Lower leg skin (tissue), 4 donors: ENCODE data around the gene HMGA1. TPM values are rescaled to one million over a fixed set of nuclear protein-coding genes. Genes with fewer than 3 reads are reported as not detected.
A peak's percentile ranks its signal among the peaks of the same experiment; 100 is the strongest.

Experiments used
- DNase-seq, 2 donors: peaks; one replicate each; pipeline ENCODE4 v3.0.0-alpha.2; 2019; ENCODE audit warnings: low spot score in 2 of 2
- H3K4me3 ChIP-seq: fragments of 200-600 bp; sonication (generic); 2 replicates; pipeline ENCODE4 v1.5.1; 2017; ENCODE audit warnings: mild to moderate bottlenecking, low read depth; ENCODE audit not compliant: poor library complexity, severe bottlenecking
- CTCF ChIP-seq, 3 donors: fragments of 450-650 bp; IDR thresholded peaks; one replicate each; pipeline ENCODE4 v1.5.1; 2016; ENCODE audit warnings: antibody characterized with exemption in 3 of 3, mild to moderate bottlenecking in 3 of 3, moderate library complexity in 2 of 3
- POLR2A ChIP-seq, 2 donors: fragments of 450-650 bp; IDR thresholded peaks; one replicate each; pipeline ENCODE4 v1.6.1; 2016 to 2017; ENCODE audit warnings: antibody characterized with exemption in 2 of 2, mild to moderate bottlenecking in 1 of 2, moderate library complexity in 1 of 2
- WGBS, 2 donors: methylation state at CpG; one replicate each; pipeline ENCODE4 v1.1.5; 2018; 5-methylcytosine and 5-hydroxymethylcytosine counted together
- intact Hi-C: fragments of 100-400 bp; cut with DNase I; formaldehyde crosslinking; loops from one replicate; pipeline ENCODE4 v1.15.0; 2023; ENCODE audit warnings: low total_unique reads
- total RNA-seq, 4 donors: library from RNA; depleted of rRNA; stranded (reverse); fragments of >200 nt; gene quantifications; one replicate each; pipeline ENCODE4 v1.1.0, GENCODE V29; 2016

The HMGA1 gene
- total RNA-seq, 4 donors from 2014 or later, result 134 to 188 (median 167) TPM

- intact Hi-C loops, result no loop called here
- DNase-seq, result peak in 1 of 2 donors; percentile 77
- H3K4me3 ChIP-seq, result no peak overlapping the region
- TF ChIP-seq POLR2A (IDR thresholded peaks at IDR 0.05) (no peak), CTCF (IDR thresholded peaks at IDR 0.05) (no peak)
- WGBS, 2 donors, result 76 to 81% methylated on average over 5 of the region's 5 CpGs
Measured at GRCh38 chr6:34230653-34231371, 5.9 kb upstream of the HMGA1 start.

GRCh38 chr6:34231566-34232336 is 4.9 kb upstream of the HMGA1 start:
- no peak overlapping the region for H3K4me3 ChIP-seq
- DNase-seq, result peak in 1 of 2 donors; percentile 69
- intact Hi-C loops, result no loop called here
- WGBS, 2 donors, result 90 to 94% methylated on average over 17 of the region's 17 CpGs
- no peak for TF ChIP-seq CTCF (IDR thresholded peaks at IDR 0.05)
- no peak for TF ChIP-seq POLR2A (IDR thresholded peaks at IDR 0.05)

GRCh38 chr6:34232901-34233300 is 3.8 kb upstream of the HMGA1 start:
- intact Hi-C loops, result no loop called here
- peak in 1 of 2 donors; percentile 77 for DNase-seq
- 82 to 86% methylated on average over 5 of the region's 5 CpGs for WGBS, 2 donors
- no peak overlapping the region for H3K4me3 ChIP-seq
- TF ChIP-seq CTCF (IDR thresholded peaks at IDR 0.05) (no peak), POLR2A (IDR thresholded peaks at IDR 0.05) (no peak)

- intact Hi-C loops, result no loop called here
- H3K4me3 ChIP-seq, result no peak overlapping the region
- WGBS, 2 donors, result 91 to 93% methylated on average over 7 of the region's 7 CpGs
- peak in 1 of 2 donors; percentile 76 for DNase-seq
- TF ChIP-seq CTCF (IDR thresholded peaks at IDR 0.05), result no peak
- TF ChIP-seq POLR2A (IDR thresholded peaks at IDR 0.05), result no peak
Measured at GRCh38 chr6:34233867-34234266, 2.8 kb upstream of the HMGA1 start.

GRCh38 chr6:34234667-34235306 is 1.9 kb upstream of the HMGA1 start:
- DNase-seq, result peak in 1 of 2 donors; percentile 86
- TF ChIP-seq POLR2A (IDR thresholded peaks at IDR 0.05) (no peak), CTCF (IDR thresholded peaks at IDR 0.05) (no peak)
- intact Hi-C loops, result no loop called here
- no peak overlapping the region for H3K4me3 ChIP-seq
- 81 to 85% methylated on average over 42 to 44 of the region's 53 CpGs for WGBS, 2 donors
